DOHH2 (cell line): ENCODE results near the gene SERP2.

Source experiments
- H3F3A ChIP-seq: fragments of 200-600 bp; sonication (generic), shearing (Covaris generic); 2 replicates; pipeline ENCODE4 v1.6.0; 2016; ENCODE audit warnings: antibody characterized with exemption, mild to moderate bottlenecking; ENCODE audit not compliant: control insufficient read depth, insufficient read depth
- H3K27ac ChIP-seq: fragments of 200-600 bp; sonication (generic); 2 replicates; pipeline ENCODE4 v1.5.1; 2014; ENCODE audit warnings: low read depth, mild to moderate bottlenecking, low read length, moderate library complexity
- H3K27me3 ChIP-seq: fragments of 200-600 bp; sonication (generic); 2 replicates; pipeline ENCODE4 v1.6.1; 2014; ENCODE audit warnings: mild to moderate bottlenecking, low read length, mixed read lengths; ENCODE audit not compliant: control insufficient read depth
- H3K36me3 ChIP-seq: fragments of 200-600 bp; sonication (generic); 2 replicates; pipeline ENCODE4 v1.6.1; 2014; ENCODE audit warnings: mild to moderate bottlenecking, low read length, moderate library complexity, mixed read lengths; ENCODE audit not compliant: control insufficient read depth
- H3K4me1 ChIP-seq: fragments of 200-600 bp; sonication (generic); 2 replicates; pipeline ENCODE4 v1.6.1; 2014; ENCODE audit warnings: mild to moderate bottlenecking, low read length, mixed read lengths; ENCODE audit not compliant: control insufficient read depth
- H3K4me2 ChIP-seq: fragments of 200-600 bp; sonication (generic); 2 replicates; pipeline ENCODE4 v1.6.0; 2014; ENCODE audit warnings: mild to moderate bottlenecking, low read length, moderate library complexity
- H3K4me3 ChIP-seq: fragments of 200-600 bp; sonication (generic); 2 replicates; pipeline ENCODE4 v1.5.1; 2014; ENCODE audit warnings: mild to moderate bottlenecking, low read length, mixed read lengths
- H3K79me2 ChIP-seq: fragments of 200-600 bp; sonication (generic); 2 replicates; pipeline ENCODE4 v1.6.1; 2014; ENCODE audit warnings: mild to moderate bottlenecking, low read length, mixed read lengths; ENCODE audit not compliant: control insufficient read depth
- H3K9me2 ChIP-seq: fragments of 200-600 bp; sonication (generic); replicated peaks from 2 replicates; pipeline ENCODE4 v1.6.1; 2014; ENCODE audit warnings: mild to moderate bottlenecking, low read length, mixed read lengths; ENCODE audit not compliant: control insufficient read depth
- H3K9me3 ChIP-seq: fragments of 200-600 bp; sonication (generic); 2 replicates; pipeline ENCODE4 v1.6.1; 2014; ENCODE audit warnings: antibody characterized with exemption, low read length, mixed read lengths; ENCODE audit not compliant: control insufficient read depth, insufficient read depth
- H4K20me1 ChIP-seq: fragments of 200-600 bp; sonication (generic); 2 replicates; pipeline ENCODE4 v1.6.0; 2014; ENCODE audit warnings: low read depth, mild to moderate bottlenecking, antibody characterized with exemption, low read length, moderate library complexity; ENCODE audit not compliant: control insufficient read depth, insufficient read depth
- CTCF ChIP-seq: fragments of 200-600 bp; sonication (generic); IDR thresholded peaks from one replicate; pipeline ENCODE4 v1.5.1; 2014; ENCODE audit warnings: antibody characterized with exemption, mild to moderate bottlenecking, low read depth, low read length; ENCODE audit not compliant: poor library complexity, severe bottlenecking
- EZH2phosphoT487 ChIP-seq: fragments of 200-600 bp; sonication (generic); IDR thresholded peaks from 2 replicates; pipeline ENCODE4 v1.6.1; 2017; ENCODE audit warnings: borderline replicate concordance, mild to moderate bottlenecking, antibody characterized with exemption, low read length, moderate library complexity, mixed read lengths

Gene SERP2

GRCh38 chr13:44440046-44440608, 66.5 kb downstream of the SERP2 start:
- Histone ChIP-seq H3K9me3 (no peaks in the 10 kb centered on the region), H3K79me2 (peaks cover 15% of the 10 kb centered on the region), H3K9me2 (no peaks in the 10 kb centered on the region), H3K27me3 (no peaks in the 10 kb centered on the region), H3K4me3 (no peak overlapping the region), H3K27ac (no peak overlapping the region), H3K4me2 (peak overlapping the region; percentile 17; the same call in 1 of the 2 replicates), H3K4me1 (peaks cover 25% of the 10 kb centered on the region), H3K36me3 (peaks cover 13% of the 10 kb centered on the region), H4K20me1 (no peaks in the 10 kb centered on the region), H3F3A (peaks cover 15% of the 10 kb centered on the region; the same call in 1 of the 2 replicates)
- TF ChIP-seq CTCF (no peak), EZH2phosphoT487 (no peak)
